PC-3 (cell line): Measurements from ENCODE around the gene CBX2.

Experiments used
- CTCF ChIP-seq: fragments of 300-600 bp; sonication (generic); conservative IDR thresholded peaks from 2 replicates; pipeline ENCODE4 v1.5.1; 2017; ENCODE audit warnings: antibody characterized with exemption, low read depth, mild to moderate bottlenecking, low read length
- EZH2 ChIP-seq: fragments of 300-600 bp; sonication (generic); IDR thresholded peaks from one replicate; pipeline ENCODE4 v1.6.1; 2017; ENCODE audit warnings: antibody characterized with exemption, mild to moderate bottlenecking, low read length; ENCODE audit not compliant: unreplicated experiment

- TF ChIP-seq CTCF (no peak), EZH2 (no peak)
Measured at GRCh38 chr17:79833744-79834564, 56.0 kb downstream of the CBX2 start.
